ENCODE data around the gene ZBTB7C.

ZBTB7C gene

GRCh38 chr18:48352051-48352755, 57.0 kb downstream of the ZBTB7C start:
- TF ChIP-seq CTCF (IDR thresholded peaks at IDR 0.05; ENCODE audit: low read depth, low read length): no peak
- no peak overlapping the region for H3K4me3 ChIP-seq (ENCODE audit: low read depth, low read length)
- in situ Hi-C loops (cut with HindIII; ENCODE audit: low sequenced_read_pairs): no loop called here
- no peak for DNase-seq (ENCODE audit: low read depth, low spot score)

- TF ChIP-seq CTCF (IDR thresholded peaks at IDR 0.05; ENCODE audit: low read depth, low read length): no peak
- H3K4me3 ChIP-seq (ENCODE audit: low read depth, low read length): no peak overlapping the region
- in situ Hi-C loops (cut with HindIII; ENCODE audit: low sequenced_read_pairs): no loop called here
- DNase-seq (ENCODE audit: low read depth, low spot score): no peak
Measured at GRCh38 chr18:48351216-48352050, 57.8 kb downstream of the ZBTB7C start.

GRCh38 chr18:48348739-48349138, 60.4 kb downstream of the ZBTB7C start:
- no peak for TF ChIP-seq CTCF (IDR thresholded peaks at IDR 0.05; ENCODE audit: low read depth, low read length)

GRCh38 chr18:48347756-48348326, 61.3 kb downstream of the ZBTB7C start:
- in situ Hi-C loops (cut with HindIII; ENCODE audit: low sequenced_read_pairs): no loop called here
- no peak for DNase-seq (ENCODE audit: low read depth, low spot score)
- H3K4me3 ChIP-seq (ENCODE audit: low read depth, low read length): no peak overlapping the region
- TF ChIP-seq CTCF (IDR thresholded peaks at IDR 0.05; ENCODE audit: low read depth, low read length): no peak

More at GRCh38 chr18:48348739-48349138, 60.4 kb downstream of the ZBTB7C start:
- in situ Hi-C loops (cut with HindIII; ENCODE audit: low sequenced_read_pairs): no loop called here
- no peak overlapping the region for H3K4me3 ChIP-seq (ENCODE audit: low read depth, low read length)
- DNase-seq (ENCODE audit: low read depth, low spot score): no peak

GRCh38 chr18:48345596-48345995, 63.6 kb downstream of the ZBTB7C start:
- in situ Hi-C loops (cut with HindIII; ENCODE audit: low sequenced_read_pairs): no loop called here
- H3K4me3 ChIP-seq (ENCODE audit: low read depth, low read length): no peak overlapping the region
- DNase-seq (ENCODE audit: low read depth, low spot score): peak; percentile 13
- peak; percentile 56 for TF ChIP-seq CTCF (IDR thresholded peaks at IDR 0.05; ENCODE audit: low read depth, low read length)

- DNase-seq (ENCODE audit: low read depth, low spot score): no peak
- in situ Hi-C loops (cut with HindIII; ENCODE audit: low sequenced_read_pairs): no loop called here
- no peak for TF ChIP-seq CTCF (IDR thresholded peaks at IDR 0.05; ENCODE audit: low read depth, low read length)
- H3K4me3 ChIP-seq (ENCODE audit: low read depth, low read length): no peak overlapping the region
Measured at GRCh38 chr18:48342581-48342980, 66.6 kb downstream of the ZBTB7C start.
